Stomach (tissue), 4 donors: ENCODE measurements around the gene ZNF385C.

ENCODE experiments used
- CTCF ChIP-seq, 7 experiments: fragments of 450-650 bp in 4 of 7; fragments of 200-600 bp in 3 of 7; sonication (generic) in 3 of 7; IDR thresholded peaks; one replicate each; pipeline ENCODE4 v1.5.1; 2016 to 2019; ENCODE audit warnings: antibody characterized with exemption in 7 of 7, control low read depth in 2 of 7, mild to moderate bottlenecking in 1 of 7
- POLR2A ChIP-seq, 4 donors: fragments of 450-650 bp; IDR thresholded peaks; one replicate each; pipeline ENCODE4 v1.6.1; 2016; ENCODE audit warnings: antibody characterized with exemption in 4 of 4, control low read depth in 2 of 4, mild to moderate bottlenecking in 1 of 4, moderate library complexity in 1 of 4

DNA sequence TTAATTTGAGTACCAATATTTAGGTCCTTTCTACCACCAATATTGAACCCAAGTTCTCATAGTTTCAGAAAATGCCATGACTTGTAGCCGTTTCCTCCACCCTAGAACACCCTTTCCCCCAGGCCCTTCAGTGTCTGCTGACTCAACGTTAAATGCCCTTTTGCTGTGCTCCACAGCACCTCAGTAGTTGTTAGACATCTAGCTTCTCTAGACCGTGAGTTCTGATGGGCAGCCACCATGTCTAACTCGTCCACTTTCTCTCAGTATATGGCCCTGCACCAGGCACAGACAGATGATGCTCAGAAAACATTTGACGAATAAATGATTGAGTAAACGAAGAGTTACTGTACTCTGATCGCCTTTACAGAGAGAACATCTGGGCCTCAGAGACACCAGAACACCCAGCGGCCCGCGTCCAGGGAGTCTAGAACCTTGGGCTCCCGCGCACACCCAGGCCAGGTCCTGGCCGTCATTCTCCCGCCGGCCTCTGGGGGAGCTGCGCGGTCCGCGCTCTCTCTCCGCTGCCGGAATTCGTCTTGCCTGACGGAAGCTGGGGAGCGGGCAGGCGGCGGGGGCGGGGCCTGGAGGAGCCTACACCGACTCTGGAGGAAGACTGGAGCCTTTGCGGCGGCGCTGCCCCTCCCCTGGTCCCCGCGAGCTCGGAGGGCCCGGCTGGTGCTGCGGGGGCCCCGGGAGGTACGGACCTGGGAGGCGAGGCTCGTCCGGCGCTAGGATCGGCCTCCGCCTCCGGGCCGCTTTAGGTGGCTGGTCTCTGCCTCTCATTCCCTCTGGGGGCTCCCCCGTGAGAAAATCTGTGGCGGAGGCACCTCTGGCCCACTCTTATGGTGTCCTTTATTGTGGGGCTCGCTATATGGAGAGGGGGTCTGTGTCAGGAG lies 78.5 kb downstream of the ZNF385C start, which contains the start of gene NKIRAS2:
- TF ChIP-seq CTCF (IDR thresholded peaks at IDR 0.05), result peak in 5 of 7 experiments; percentile 93 to 97 (median 94)
- no peak for TF ChIP-seq POLR2A (IDR thresholded peaks at IDR 0.05)
